GM18498 (cell line): ENCODE data around the gene DRD2.

ENCODE experiments used
- ATAC-seq: cut with Tn5 transposase; IDR thresholded peaks from one replicate; pipeline ENCODE4 v1.9.1; 2021; ENCODE audit warnings: mild to moderate bottlenecking, moderate library complexity; ENCODE audit not compliant: unreplicated experiment

Gene DRD2

GRCh38 chr11:113377681-113378412 lies 97.4 kb downstream of the DRD2 start:
- no peak for ATAC-seq

- ATAC-seq: peak; percentile 62
Measured at GRCh38 chr11:113376156-113376555, 99.0 kb downstream of the DRD2 start.

- no peak for ATAC-seq
Measured at GRCh38 chr11:113375402-113375801, 99.8 kb downstream of the DRD2 start.

- ATAC-seq: no peak
Measured at GRCh38 chr11:113373981-113374560, 101.1 kb downstream of the DRD2 start.

- ATAC-seq: no peak
Measured at GRCh38 chr11:113373306-113373705, 101.9 kb downstream of the DRD2 start.

GRCh38 chr11:113372309-113372708 lies 102.9 kb downstream of the DRD2 start:
- ATAC-seq: no peak

- ATAC-seq: no peak
Measured at GRCh38 chr11:113370634-113371033, 104.6 kb downstream of the DRD2 start.

- no peak for ATAC-seq
Measured at GRCh38 chr11:113369411-113369810, 105.8 kb downstream of the DRD2 start.

- no peak for ATAC-seq
Measured at GRCh38 chr11:113365895-113366294, 109.3 kb downstream of the DRD2 start.

GRCh38 chr11:113363996-113364641 lies 111.1 kb downstream of the DRD2 start:
- no peak for ATAC-seq

GRCh38 chr11:113363406-113363805 lies 111.8 kb downstream of the DRD2 start:
- ATAC-seq: no peak
